Cardiac septum (tissue), 1 donor: ENCODE results near the gene IFNE. TPM values are rescaled to one million over a fixed set of nuclear protein-coding genes. Genes with fewer than 3 reads are reported as not detected.

Source experiments
- DNase-seq: peaks from one replicate; pipeline ENCODE4 v3.0.0-alpha.2; 2020; ENCODE audit warnings: low spot score
- intact Hi-C: fragments of 100-400 bp; cut with DNase I; formaldehyde crosslinking; loops from one replicate; pipeline ENCODE4 v1.14.0; 2022
- long read RNA-seq: library from polyadenylated mRNA; unstranded; transcript quantifications from one replicate; pipeline ENCODE4 v2.0.0, GENCODE V29; 2021
- total RNA-seq: library from RNA; stranded (reverse); fragmentation: NEBNext Ultra II Directional; extraction: Animal tissue kit (Norgen Biotek cat#: 25700); gene quantifications from one replicate; pipeline ENCODE4 v1.2.1, GENCODE V29; 2021
- donor health status: DM: no; HTN: no; CAD: no.

Gene IFNE
- not detected for total RNA-seq
- long read RNA-seq: 0 reads

DNA sequence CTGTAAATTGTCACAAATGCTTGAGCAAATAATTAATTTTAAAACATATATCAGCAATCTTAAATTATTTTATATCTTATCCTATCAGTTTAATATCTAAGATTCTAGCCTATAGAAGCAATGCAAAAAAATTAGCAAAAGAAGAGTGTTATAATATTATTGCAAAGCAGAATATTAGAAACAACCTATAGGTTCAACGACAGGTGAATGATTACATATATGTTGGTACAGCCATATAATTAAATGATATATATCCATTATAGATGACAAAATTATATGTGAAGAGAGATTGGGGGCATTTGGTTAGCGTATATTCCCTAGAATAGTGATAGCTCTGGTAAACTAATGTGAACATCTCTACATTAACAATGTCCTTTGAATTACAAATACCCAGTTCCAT lies at the start of gene IFNE:
TSS of gene IFNE (minus strand) at position 101 of the 400 bp plus-strand sequence. CDS start 619 bp downstream, outside the sequence.
- intact Hi-C loops: no loop called here
- DNase-seq: no peak

DNA sequence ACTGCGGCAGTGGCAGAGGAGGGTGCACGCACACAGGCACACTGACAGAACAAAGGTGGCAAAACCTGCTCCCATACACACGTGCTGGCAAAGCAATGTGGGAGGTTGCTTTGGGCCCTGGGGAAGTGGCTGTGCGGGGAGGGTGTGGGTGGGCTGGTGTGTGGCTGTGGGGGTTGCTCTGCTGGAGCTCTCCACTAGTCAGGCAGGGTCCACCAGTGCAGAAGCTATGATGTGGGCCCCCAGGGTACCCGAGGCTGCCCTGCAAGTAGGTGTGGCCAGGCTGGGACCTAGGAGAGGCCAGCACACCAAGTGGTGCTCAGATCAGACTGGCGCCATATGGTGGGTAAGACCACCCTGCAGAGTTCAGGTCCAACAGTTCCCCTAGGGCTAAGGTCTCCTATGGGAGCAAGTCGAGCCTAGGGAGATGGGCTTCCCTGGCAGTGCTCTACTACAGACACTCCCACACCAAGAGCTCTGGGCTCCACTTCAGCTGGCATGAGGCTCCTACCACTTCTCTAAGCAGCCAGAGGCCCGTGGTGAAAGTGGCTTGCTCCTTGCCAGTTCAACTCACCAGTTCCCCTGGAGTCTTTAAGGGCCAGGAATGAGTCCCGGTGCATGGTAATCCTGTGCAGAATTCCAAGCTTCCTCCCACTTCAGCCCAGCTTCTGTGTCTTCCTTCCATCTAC lies 46.2 kb upstream of the IFNE start:
- no peak for DNase-seq
- intact Hi-C loops: no loop called here

GRCh38 chr9:21527579-21527978 lies 45.5 kb upstream of the IFNE start:
- DNase-seq: no peak
- intact Hi-C loops: no loop called here

DNA sequence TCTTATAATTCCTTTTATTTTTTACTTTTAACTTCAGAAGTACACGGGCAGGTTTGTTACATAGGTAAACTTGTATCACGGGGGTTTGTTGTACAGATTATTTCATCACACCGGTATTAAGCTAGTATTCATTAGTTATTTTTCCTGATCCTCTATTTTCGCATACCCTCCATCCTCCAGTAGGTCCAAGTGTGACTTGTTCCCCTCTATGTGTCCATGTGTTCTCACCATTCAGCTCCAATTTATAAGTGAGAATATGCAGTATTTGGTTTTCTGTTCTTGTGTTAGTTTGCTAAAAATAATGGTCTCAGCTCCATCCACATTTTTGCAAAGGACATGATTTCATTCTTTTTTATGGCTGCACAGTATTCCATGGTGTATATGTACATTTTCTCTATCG lies 43.1 kb upstream of the IFNE start:
- intact Hi-C loops: no loop called here
- no peak for DNase-seq

DNA sequence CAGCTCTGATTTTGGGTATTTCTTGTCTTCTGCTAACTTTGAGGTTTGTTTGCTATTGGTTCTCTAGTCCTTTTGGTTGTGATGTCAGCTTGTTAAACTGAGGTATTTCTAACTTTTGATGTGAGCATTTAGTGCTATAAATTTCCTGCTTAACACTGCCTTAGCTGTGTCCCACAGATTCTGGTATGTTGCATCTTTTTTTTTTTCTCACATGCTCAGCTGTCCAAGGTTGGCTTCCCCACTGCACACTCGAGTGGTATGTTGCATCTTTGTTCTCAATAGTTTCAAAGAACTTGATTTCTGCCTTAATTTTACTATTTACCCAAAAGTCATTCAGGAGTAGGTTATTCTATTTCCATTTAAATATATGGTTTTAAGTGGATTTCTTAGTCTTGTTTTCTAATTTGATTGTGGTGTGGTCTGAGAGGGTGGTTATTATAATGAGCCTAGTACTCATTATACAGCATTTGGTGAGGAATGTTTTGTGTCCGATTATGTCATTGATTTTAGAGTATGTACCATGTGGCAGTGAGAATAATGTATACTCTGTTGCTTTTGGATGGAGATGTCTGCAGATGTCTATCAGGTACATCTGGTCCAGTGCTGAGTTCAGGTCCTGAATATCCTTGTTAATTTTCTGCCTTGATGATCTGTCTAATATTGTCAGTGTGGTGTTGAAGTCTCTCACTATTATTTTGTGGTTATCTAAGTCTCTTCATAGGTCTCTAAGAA lies 42.2 kb upstream of the IFNE start:
- intact Hi-C loops: no loop called here
- DNase-seq: no peak

GRCh38 chr9:21523021-21524014 lies 41.2 kb upstream of the IFNE start:
- no peak for DNase-seq
- intact Hi-C loops: no loop called here

GRCh38 chr9:21522348-21522747 lies 40.2 kb upstream of the IFNE start:
- DNase-seq: no peak
- intact Hi-C loops: no loop called here

DNA sequence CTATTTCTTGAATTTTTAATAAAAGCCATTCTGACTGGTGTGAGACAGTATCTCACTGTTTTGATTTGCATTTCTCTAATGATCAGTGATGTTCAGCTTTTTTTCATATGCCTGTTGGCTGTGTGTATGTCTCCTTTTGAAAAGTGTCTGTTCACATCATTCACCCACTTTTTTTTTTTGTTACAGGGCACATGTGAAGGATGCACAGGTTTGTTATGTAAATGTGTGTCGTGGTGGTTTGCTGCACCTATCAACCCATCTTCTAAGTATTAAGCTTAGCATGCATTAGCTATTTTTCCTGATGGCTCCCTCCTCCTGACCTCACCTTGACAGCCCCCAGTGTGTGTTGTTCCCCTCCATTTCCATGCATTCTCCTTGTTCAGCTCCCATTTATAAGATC lies 39.3 kb upstream of the IFNE start:
- intact Hi-C loops: no loop called here
- no peak for DNase-seq

- no peak for DNase-seq
- intact Hi-C loops: no loop called here
Observed at GRCh38 chr9:21520501-21521228, 38.6 kb upstream of the IFNE start.

DNA sequence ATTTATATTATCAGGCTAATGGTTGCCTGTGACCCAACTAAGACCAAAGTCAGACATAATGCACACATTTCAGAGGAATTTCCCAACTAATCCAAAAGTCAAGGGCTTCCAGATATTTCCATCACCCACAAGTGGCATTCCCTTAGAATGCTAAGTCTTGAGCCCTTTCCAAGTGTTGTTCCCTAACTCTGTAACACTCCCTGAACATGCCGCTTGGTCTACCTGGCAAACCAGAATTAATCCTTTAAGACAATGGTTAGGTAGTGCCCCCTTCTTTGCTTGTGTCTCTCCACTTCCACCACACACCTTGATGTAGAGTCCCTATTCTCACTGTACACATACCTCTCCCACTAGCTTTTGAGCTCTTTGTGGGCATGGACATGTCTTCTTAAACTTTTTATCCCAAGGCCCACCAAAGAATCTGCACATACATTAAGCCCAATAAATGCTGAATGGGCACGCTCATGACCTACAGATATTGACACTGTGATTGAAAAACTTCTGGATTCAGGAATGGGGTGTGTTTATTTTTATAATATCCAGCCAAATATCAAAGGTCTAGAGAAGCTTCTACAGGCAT lies 37.8 kb upstream of the IFNE start:
- DNase-seq: no peak
- intact Hi-C loops: no loop called here

DNA sequence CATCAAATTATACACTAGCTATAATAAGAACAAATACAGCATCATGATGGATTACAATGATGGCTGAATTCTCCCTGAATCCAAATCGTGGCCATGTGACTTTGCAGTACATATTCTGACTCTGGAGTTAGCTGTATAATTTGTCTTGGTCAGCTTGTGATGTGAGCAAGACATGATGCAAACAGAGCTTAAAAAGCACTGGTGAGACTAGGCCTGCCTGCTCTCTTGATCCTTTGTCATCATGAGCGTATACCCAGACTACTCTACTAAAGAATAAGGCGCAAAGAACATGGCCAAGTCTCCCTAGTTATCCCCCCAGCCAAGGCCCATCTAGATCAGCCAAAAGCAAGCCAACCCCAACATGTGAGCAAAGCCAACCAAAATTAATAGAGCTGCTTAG lies 34.7 kb upstream of the IFNE start:
- DNase-seq: no peak
- intact Hi-C loops: no loop called here

- intact Hi-C loops: no loop called here
- no peak for DNase-seq
Observed at GRCh38 chr9:21513431-21513830, 31.3 kb upstream of the IFNE start.

- intact Hi-C loops: no loop called here
- DNase-seq: no peak
Observed at GRCh38 chr9:21510806-21511205, 28.7 kb upstream of the IFNE start.

DNA sequence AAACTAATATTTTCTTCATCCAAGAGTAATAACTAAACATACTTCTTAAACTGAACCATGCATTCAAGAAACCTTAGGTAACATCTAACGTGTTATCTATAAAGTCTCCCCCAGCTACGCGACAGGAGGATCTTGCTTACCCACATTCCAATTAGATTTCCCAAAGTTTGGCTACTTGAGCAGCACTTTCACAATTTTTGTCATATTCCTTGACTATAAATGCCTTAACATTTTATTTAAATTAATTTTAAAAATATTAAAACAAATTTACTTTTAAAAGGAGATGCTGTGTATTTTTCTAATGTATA lies 25.3 kb upstream of the IFNE start:
- intact Hi-C loops: no loop called here

GRCh38 chr9:21506626-21507482 lies 24.7 kb upstream of the IFNE start:
- intact Hi-C loops: no loop called here
- DNase-seq: no peak

More for the DNA sequence above, 25.3 kb upstream of the IFNE start:
- no peak for DNase-seq

GRCh38 chr9:21505425-21506179 lies 23.5 kb upstream of the IFNE start:
- no peak for DNase-seq
- intact Hi-C loops: no loop called here

- no peak for DNase-seq
- intact Hi-C loops: no loop called here
Observed at GRCh38 chr9:21504894-21505293, 22.8 kb upstream of the IFNE start.

- intact Hi-C loops: no loop called here
- DNase-seq: no peak
Observed at GRCh38 chr9:21504113-21504512, 22.0 kb upstream of the IFNE start.
